ENCODE data around the gene CCDC91. TPM values are rescaled to one million over a fixed set of nuclear protein-coding genes. Genes with fewer than 3 reads are reported as not detected.

The CCDC91 gene
- total and polyA plus RNA-seq, 2 donors: 34.7 to 60.2 TPM

DNA sequence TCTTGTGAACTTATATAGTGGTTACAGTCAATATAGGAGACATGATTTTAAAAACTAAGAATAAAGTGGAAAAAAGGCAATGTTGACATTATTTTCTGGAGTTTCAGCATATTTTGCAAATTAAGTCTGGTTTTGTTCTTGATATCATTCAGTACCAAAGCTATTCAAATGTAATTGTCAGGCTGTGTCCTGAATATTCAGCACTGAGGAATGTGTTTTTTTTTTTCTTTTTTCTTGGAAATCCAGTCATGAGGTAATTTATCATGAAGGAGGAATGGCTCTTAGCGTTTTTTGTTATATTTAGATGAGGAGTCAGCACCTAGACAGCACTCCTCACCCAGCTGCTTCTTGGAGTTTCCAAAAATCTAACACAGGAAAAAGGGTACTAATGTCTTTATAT lies 225.5 kb downstream of the CCDC91 start:
- Histone ChIP-seq H3K4me3 (ENCODE audit: low read length in 2 of 2) (no peak overlapping the region), H3K27ac (ENCODE audit: low read depth in 1 of 2, low read length in 1 of 2) (no peak overlapping the region), H3K27me3 (ENCODE audit: control insufficient read depth in 2 of 2, insufficient read depth in 1 of 2, low read length in 1 of 2) (no peaks in the 10 kb centered on the region), H3K36me3 (ENCODE audit: control insufficient read depth in 2 of 2, insufficient read depth in 2 of 2, low read length in 1 of 2) (peaks cover 0 to 4% of the 10 kb centered on the region in 2 donors), H3K9me3 (ENCODE audit: control insufficient read depth in 2 of 2, insufficient read depth in 1 of 2, low read length in 1 of 2) (no peaks in the 10 kb centered on the region), H3K4me1 (ENCODE audit: control insufficient read depth in 2 of 2, insufficient read depth in 2 of 2, low read length in 2 of 2) (no peaks in the 10 kb centered on the region)
- no peak for DNase-seq (ENCODE audit: low read depth in 6 of 9, low spot score in 9 of 9)
- WGBS: 98% methylated on average over 1 of the region's 1 CpG

DNA sequence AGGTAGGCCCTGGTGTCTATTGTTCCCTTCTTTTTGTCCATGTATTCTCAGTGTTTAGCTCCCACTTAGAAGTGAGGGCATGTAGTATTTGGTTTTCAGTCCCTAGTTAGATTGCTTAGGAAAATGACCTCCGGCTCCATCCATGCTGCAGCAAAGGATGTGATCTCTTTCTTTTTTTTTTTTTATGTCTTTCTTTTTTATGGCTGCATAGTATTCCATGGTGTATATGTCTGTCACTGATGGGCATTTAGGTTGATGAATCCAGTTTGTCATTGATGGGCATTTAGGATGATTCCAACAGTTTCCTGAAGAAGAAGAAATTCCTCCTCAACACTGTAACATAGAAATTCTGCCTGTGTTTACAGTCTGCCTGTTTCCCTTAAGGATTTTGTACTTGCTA lies 231.1 kb downstream of the CCDC91 start:
- Histone ChIP-seq H3K27me3 (ENCODE audit: control insufficient read depth in 2 of 2, insufficient read depth in 1 of 2, low read length in 1 of 2) (no peaks in the 10 kb centered on the region), H3K4me3 (ENCODE audit: low read length in 2 of 2) (no peak overlapping the region), H3K36me3 (ENCODE audit: control insufficient read depth in 2 of 2, insufficient read depth in 2 of 2, low read length in 1 of 2) (no peaks in the 10 kb centered on the region), H3K27ac (ENCODE audit: low read depth in 1 of 2, low read length in 1 of 2) (no peak overlapping the region), H3K9me3 (ENCODE audit: control insufficient read depth in 2 of 2, insufficient read depth in 1 of 2, low read length in 1 of 2) (no peaks in the 10 kb centered on the region), H3K4me1 (ENCODE audit: control insufficient read depth in 2 of 2, insufficient read depth in 2 of 2, low read length in 2 of 2) (no peaks in the 10 kb centered on the region)
- DNase-seq (ENCODE audit: low read depth in 6 of 9, low spot score in 9 of 9): no peak
- WGBS: 100% methylated on average over 1 of the region's 1 CpG

DNA sequence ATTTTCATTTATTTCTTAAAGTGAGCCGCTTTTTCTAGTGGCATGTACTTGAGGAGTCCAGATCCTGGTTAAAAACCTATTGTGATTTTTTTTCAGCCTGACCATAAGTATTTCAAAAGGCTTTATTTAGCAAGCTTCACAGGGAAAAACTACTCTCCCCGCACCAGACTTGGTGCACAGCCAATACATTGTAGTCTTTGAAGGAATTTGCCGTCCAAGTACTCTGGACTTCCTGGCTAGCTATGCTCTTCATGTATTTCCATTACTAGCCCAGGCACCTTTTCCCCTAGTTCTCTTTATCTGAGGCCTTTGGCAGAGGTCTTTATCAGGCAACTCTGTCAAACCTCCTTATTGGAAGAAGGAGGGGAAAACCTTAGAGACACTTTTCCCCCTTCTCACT lies 234.7 kb downstream of the CCDC91 start:
- DNase-seq (ENCODE audit: low read depth in 6 of 9, low spot score in 9 of 9): no peak
- H3K4me1 ChIP-seq (ENCODE audit: control insufficient read depth in 2 of 2, insufficient read depth in 2 of 2, low read length in 2 of 2): no peaks in the 10 kb centered on the region
- H3K27ac ChIP-seq (ENCODE audit: low read depth in 1 of 2, low read length in 1 of 2): no peak overlapping the region
- H3K27me3 ChIP-seq (ENCODE audit: control insufficient read depth in 2 of 2, insufficient read depth in 1 of 2, low read length in 1 of 2): no peaks in the 10 kb centered on the region
- 95% methylated on average over 3 of the region's 3 CpGs for WGBS
- H3K36me3 ChIP-seq (ENCODE audit: control insufficient read depth in 2 of 2, insufficient read depth in 2 of 2, low read length in 1 of 2): no peaks in the 10 kb centered on the region
- H3K9me3 ChIP-seq (ENCODE audit: control insufficient read depth in 2 of 2, insufficient read depth in 1 of 2, low read length in 1 of 2): no peaks in the 10 kb centered on the region
- H3K4me3 ChIP-seq (ENCODE audit: low read length in 2 of 2): no peak overlapping the region

DNA sequence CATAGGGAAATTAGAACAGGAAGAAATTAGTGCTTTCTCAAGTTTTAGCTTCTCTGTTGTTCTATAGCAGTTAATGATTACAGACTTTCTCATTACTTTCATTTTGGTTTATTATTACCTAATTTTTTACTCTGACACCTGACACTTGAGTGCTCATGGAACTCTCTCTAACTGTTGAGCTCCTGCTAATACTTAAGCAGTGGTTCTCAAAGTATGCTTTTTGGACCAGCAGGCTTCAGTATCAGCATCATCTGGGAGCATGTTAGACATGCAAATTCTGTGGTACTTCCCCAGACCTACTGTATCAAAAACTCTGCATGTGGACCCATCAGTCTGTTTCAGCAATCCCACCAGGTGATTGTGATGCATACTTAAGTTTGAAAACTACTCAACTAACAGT lies 235.3 kb downstream of the CCDC91 start:
- H3K36me3 ChIP-seq (ENCODE audit: control insufficient read depth in 2 of 2, insufficient read depth in 2 of 2, low read length in 1 of 2): no peaks in the 10 kb centered on the region
- no peaks in the 10 kb centered on the region for H3K27me3 ChIP-seq (ENCODE audit: control insufficient read depth in 2 of 2, insufficient read depth in 1 of 2, low read length in 1 of 2)
- H3K27ac ChIP-seq (ENCODE audit: low read depth in 1 of 2, low read length in 1 of 2): no peak overlapping the region
- no peak overlapping the region for H3K4me3 ChIP-seq (ENCODE audit: low read length in 2 of 2)
- no peaks in the 10 kb centered on the region for H3K9me3 ChIP-seq (ENCODE audit: control insufficient read depth in 2 of 2, insufficient read depth in 1 of 2, low read length in 1 of 2)
- H3K4me1 ChIP-seq (ENCODE audit: control insufficient read depth in 2 of 2, insufficient read depth in 2 of 2, low read length in 2 of 2): no peaks in the 10 kb centered on the region
- no peak for DNase-seq (ENCODE audit: low read depth in 6 of 9, low spot score in 9 of 9)

DNA sequence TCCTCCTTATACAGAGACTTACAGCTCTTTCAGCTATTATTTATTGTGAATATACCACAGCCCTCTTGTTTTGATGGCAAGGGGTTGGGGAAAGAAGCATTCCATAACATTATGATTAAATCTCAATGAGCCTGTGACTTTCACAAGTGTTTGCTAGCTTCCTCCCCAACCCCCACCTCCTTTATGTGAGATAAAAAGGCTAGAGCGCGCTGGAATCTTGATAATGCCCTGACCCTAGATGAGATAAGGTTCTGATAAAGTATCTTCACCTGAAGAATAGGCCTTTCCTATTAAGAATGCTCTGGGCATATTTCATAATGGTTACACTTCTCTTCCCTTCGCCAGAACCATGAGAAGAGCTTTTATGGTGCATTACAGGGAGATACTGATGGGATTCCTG lies 236.8 kb downstream of the CCDC91 start:
- Histone ChIP-seq H3K4me1 (ENCODE audit: control insufficient read depth in 2 of 2, insufficient read depth in 2 of 2, low read length in 2 of 2) (no peaks in the 10 kb centered on the region), H3K4me3 (ENCODE audit: low read length in 2 of 2) (no peak overlapping the region), H3K27ac (ENCODE audit: low read depth in 1 of 2, low read length in 1 of 2) (no peak overlapping the region), H3K27me3 (ENCODE audit: control insufficient read depth in 2 of 2, insufficient read depth in 1 of 2, low read length in 1 of 2) (no peaks in the 10 kb centered on the region), H3K36me3 (ENCODE audit: control insufficient read depth in 2 of 2, insufficient read depth in 2 of 2, low read length in 1 of 2) (no peaks in the 10 kb centered on the region), H3K9me3 (ENCODE audit: control insufficient read depth in 2 of 2, insufficient read depth in 1 of 2, low read length in 1 of 2) (no peaks in the 10 kb centered on the region)
- WGBS: 94% methylated on average over 3 of the region's 3 CpGs
- no peak for DNase-seq (ENCODE audit: low read depth in 6 of 9, low spot score in 9 of 9)

DNA sequence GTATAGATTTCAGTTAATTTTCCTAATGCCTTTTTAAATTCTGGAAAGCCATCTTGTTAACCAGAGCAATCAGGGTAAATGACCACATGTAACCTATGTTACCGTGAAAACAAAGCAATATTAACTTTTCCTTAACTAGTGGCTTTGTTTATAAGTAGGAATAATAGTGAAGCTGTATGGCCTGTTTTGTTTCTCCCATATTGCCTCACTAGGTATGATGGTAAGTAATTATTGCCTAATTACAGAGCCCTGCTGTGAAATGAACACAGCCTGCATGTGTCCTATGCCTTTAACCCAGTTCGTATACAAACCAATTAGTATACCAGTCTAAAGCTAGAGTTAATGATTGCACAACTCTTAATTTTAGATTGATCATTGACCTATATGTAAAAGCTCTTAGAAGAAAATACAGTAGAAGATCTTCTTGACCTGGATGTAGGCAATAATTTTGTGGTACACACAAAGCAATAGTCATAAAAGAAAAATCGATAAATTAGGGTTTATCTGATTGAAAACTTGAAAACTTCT lies 249.9 kb downstream of the CCDC91 start:
- WGBS: 82% methylated on average over 3 of the region's 3 CpGs
- H3K27ac ChIP-seq (ENCODE audit: low read depth in 1 of 2, low read length in 1 of 2): no peak overlapping the region
- no peak for DNase-seq (ENCODE audit: low read depth in 6 of 9, low spot score in 9 of 9)
- H3K27me3 ChIP-seq (ENCODE audit: control insufficient read depth in 2 of 2, insufficient read depth in 1 of 2, low read length in 1 of 2): no peaks in the 10 kb centered on the region
- H3K36me3 ChIP-seq (ENCODE audit: control insufficient read depth in 2 of 2, insufficient read depth in 2 of 2, low read length in 1 of 2): no peaks in the 10 kb centered on the region
- no peak overlapping the region for H3K4me3 ChIP-seq (ENCODE audit: low read length in 2 of 2)
- no peaks in the 10 kb centered on the region for H3K9me3 ChIP-seq (ENCODE audit: control insufficient read depth in 2 of 2, insufficient read depth in 1 of 2, low read length in 1 of 2)
- no peaks in the 10 kb centered on the region for H3K4me1 ChIP-seq (ENCODE audit: control insufficient read depth in 2 of 2, insufficient read depth in 2 of 2, low read length in 2 of 2)

DNA sequence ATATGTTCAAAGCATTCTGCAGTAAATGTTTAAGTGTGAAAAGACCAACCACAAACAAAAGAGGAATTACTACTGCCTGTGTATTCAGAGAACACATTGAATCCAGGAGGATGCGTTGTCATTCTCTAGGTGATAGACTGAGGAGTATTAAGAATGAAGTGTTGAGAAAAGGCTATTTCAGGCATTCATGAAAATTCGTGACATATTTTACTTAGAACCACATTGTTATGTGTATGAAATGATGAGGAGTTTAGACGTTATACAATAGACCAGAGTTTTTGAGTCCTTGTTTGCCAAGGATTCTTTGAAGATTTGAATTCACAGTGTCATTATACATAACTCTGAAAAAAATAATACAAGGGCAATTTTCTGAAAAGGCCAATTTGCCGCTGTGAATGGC lies 251.8 kb downstream of the CCDC91 start:
- Histone ChIP-seq H3K9me3 (ENCODE audit: control insufficient read depth in 2 of 2, insufficient read depth in 1 of 2, low read length in 1 of 2) (no peaks in the 10 kb centered on the region), H3K27me3 (ENCODE audit: control insufficient read depth in 2 of 2, insufficient read depth in 1 of 2, low read length in 1 of 2) (no peaks in the 10 kb centered on the region), H3K27ac (ENCODE audit: low read depth in 1 of 2, low read length in 1 of 2) (no peak overlapping the region), H3K36me3 (ENCODE audit: control insufficient read depth in 2 of 2, insufficient read depth in 2 of 2, low read length in 1 of 2) (no peaks in the 10 kb centered on the region), H3K4me3 (ENCODE audit: low read length in 2 of 2) (no peak overlapping the region), H3K4me1 (ENCODE audit: control insufficient read depth in 2 of 2, insufficient read depth in 2 of 2, low read length in 2 of 2) (no peaks in the 10 kb centered on the region)
- no peak for DNase-seq (ENCODE audit: low read depth in 6 of 9, low spot score in 9 of 9)
- over 99% methylated on average over 4 of the region's 4 CpGs for WGBS

DNA sequence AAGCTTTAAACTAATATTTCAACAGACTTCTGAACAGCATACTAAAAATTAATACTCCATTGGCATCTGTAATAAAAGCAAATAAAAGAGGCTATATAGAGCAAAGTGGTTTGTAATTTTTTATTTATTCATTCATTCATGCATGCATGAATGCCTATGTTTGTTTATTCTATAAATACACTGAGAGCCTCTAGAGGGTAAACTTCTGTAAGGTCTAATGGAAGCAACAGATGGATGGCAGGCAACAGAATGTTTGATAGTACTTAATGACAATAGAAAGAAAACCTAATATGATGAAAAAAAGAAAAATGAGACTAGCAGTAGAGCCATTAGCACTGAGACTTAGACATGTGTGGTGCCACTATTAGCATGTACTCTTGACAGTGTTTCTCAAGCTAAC lies 253.1 kb downstream of the CCDC91 start:
- H3K4me3 ChIP-seq (ENCODE audit: low read length in 2 of 2): no peak overlapping the region
- no peak for DNase-seq (ENCODE audit: low read depth in 6 of 9, low spot score in 9 of 9)

DNA sequence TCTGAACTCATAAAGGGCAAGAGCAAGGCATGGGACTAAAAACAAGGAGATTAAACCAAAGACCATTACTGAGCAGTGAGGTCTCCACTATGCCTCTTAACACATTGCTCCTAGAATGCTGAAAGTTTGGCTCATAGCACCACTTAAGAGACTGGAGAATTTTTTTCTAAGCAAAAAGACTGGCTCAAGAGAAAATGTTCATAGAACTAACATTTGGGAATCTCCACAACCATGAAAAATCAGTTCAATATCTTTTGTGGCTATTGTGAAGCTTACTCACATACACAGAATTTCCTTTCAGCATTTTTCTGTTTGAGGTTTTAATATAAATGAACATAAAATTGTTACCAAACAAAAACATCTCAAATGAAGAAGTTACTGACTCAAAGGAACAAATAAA lies 255.8 kb downstream of the CCDC91 start:
- Histone ChIP-seq H3K36me3 (ENCODE audit: control insufficient read depth in 2 of 2, insufficient read depth in 2 of 2, low read length in 1 of 2) (no peaks in the 10 kb centered on the region), H3K4me3 (ENCODE audit: low read length in 2 of 2) (no peak overlapping the region), H3K27ac (ENCODE audit: low read depth in 1 of 2, low read length in 1 of 2) (no peak overlapping the region), H3K4me1 (ENCODE audit: control insufficient read depth in 2 of 2, insufficient read depth in 2 of 2, low read length in 2 of 2) (no peaks in the 10 kb centered on the region), H3K27me3 (ENCODE audit: control insufficient read depth in 2 of 2, insufficient read depth in 1 of 2, low read length in 1 of 2) (no peaks in the 10 kb centered on the region), H3K9me3 (ENCODE audit: control insufficient read depth in 2 of 2, insufficient read depth in 1 of 2, low read length in 1 of 2) (no peaks in the 10 kb centered on the region)
- DNase-seq (ENCODE audit: low read depth in 6 of 9, low spot score in 9 of 9): no peak

More for the DNA sequence above, 253.1 kb downstream of the CCDC91 start:
- H3K4me1 ChIP-seq (ENCODE audit: control insufficient read depth in 2 of 2, insufficient read depth in 2 of 2, low read length in 2 of 2): no peaks in the 10 kb centered on the region
- no peak overlapping the region for H3K27ac ChIP-seq (ENCODE audit: low read depth in 1 of 2, low read length in 1 of 2)
- no peaks in the 10 kb centered on the region for H3K36me3 ChIP-seq (ENCODE audit: control insufficient read depth in 2 of 2, insufficient read depth in 2 of 2, low read length in 1 of 2)
- H3K9me3 ChIP-seq (ENCODE audit: control insufficient read depth in 2 of 2, insufficient read depth in 1 of 2, low read length in 1 of 2): no peaks in the 10 kb centered on the region
- no peaks in the 10 kb centered on the region for H3K27me3 ChIP-seq (ENCODE audit: control insufficient read depth in 2 of 2, insufficient read depth in 1 of 2, low read length in 1 of 2)

DNA sequence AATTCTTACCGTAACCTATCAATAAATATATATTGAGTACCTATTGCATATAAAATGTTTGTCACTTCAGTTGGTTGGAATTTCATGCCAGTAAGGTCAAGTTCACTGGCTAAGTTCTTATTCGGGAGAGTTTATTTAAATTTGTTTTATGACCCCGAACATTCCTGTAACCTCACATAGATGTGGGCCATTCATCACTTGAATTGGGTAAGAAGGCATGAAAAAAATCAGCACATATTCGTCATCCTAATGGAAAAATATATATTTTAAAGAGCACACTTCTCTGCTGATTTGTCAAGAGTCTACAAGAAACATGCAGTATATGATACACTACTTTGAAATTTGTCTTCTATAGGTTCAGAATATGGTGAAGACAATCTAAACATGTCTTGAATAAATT lies 263.4 kb downstream of the CCDC91 start:
- WGBS: 99% methylated on average over 4 of the region's 4 CpGs

More for the DNA sequence above, 263.4 kb downstream of the CCDC91 start:
- Histone ChIP-seq H3K9me3 (ENCODE audit: control insufficient read depth in 2 of 2, insufficient read depth in 1 of 2, low read length in 1 of 2) (no peaks in the 10 kb centered on the region), H3K27ac (ENCODE audit: low read depth in 1 of 2, low read length in 1 of 2) (no peak overlapping the region), H3K4me1 (ENCODE audit: control insufficient read depth in 2 of 2, insufficient read depth in 2 of 2, low read length in 2 of 2) (no peaks in the 10 kb centered on the region), H3K36me3 (ENCODE audit: control insufficient read depth in 2 of 2, insufficient read depth in 2 of 2, low read length in 1 of 2) (peaks cover 0 to 2% of the 10 kb centered on the region in 2 donors), H3K4me3 (ENCODE audit: low read length in 2 of 2) (no peak overlapping the region), H3K27me3 (ENCODE audit: control insufficient read depth in 2 of 2, insufficient read depth in 1 of 2, low read length in 1 of 2) (no peaks in the 10 kb centered on the region)
- DNase-seq (ENCODE audit: low read depth in 6 of 9, low spot score in 9 of 9): no peak

All from thymus (tissue), 11 donors.